ENCODE data around the gene NLN.
A peak's percentile ranks its signal among the peaks of the same experiment; 100 is the strongest.
"Not testable (repeated sequence)": the region's sequence is repeated elsewhere in the genome, so short reads cannot be mapped to it uniquely, and the experiment has no call there.

Gene NLN

DNA sequence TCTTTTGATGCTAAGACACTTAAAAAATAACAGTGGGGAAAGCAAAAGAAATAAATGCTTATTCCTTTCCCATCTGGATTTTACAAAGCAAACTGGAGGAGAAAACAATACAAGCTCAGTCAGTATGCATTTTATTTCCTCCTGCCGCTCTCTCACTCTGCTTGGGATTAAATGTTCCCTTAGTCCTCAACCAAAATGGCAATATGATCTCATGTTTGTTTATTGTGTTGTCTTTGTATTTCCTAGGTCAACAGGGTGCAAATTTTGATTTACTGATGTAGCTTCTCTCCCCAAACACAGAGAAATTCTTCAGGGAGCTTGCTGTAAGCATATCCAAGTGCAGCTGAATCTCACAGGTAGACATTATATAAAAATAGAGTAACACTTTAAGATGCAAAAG, 112.3 kb downstream of the NLN start:
- DNase-seq = no peak

DNA sequence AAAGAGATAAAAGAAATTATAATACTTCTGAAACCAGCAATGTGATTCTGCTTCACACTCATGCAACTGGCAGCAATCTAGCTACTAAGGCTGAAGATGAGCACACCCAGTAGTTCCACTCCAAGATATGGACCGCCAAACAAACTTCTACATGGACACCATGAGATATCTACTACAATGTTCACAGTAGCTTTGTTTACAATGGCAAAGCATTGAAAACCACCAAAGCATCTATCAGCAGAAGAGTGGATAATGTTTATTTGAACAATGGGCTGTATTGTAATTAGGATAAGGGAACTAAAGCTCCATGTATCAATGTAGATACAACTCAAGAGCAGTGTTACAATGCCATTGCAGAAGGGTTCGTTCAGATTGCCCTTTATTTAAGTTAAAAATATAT, 113.2 kb downstream of the NLN start:
- DNase-seq = no peak

DNA sequence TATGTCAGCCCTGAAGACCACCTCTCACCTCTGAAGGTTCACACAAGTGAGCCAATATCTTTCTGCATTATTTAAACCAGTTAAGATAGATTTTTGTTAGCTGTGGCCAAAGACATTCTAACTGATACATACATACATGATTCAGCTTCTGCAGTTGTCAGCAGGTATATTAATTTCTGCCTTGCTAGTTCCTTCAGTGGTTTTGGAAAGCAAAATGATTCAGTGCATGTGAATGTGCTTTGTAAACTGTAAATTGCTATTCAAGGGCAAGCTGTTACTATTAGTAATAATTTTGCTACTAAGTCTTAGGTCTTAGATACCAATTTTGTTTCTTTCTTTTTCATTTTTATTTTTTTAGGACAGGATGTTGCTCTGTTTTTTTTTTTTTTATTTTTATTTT, 115.1 kb downstream of the NLN start:
- DNase-seq = no peak

DNA sequence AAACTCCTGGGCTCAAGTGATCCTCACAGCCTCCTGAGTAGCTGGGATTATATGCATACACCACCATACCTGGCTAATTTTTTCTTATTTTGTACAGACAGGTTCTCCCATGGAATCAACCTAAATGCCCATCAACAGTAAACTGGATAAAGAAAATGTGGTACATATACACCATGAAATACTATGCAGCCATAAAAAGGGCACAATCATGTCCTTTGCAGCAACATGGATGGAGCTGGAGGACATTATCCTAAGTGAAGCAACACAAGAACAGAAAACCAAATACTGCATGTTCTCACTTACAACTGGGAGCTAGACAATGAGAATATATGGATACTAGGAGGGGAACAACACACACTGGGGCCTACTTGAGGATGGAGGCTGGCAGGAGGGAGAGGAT, 117.2 kb downstream of the NLN start:
- DNase-seq = not testable (repeated sequence)

DNA sequence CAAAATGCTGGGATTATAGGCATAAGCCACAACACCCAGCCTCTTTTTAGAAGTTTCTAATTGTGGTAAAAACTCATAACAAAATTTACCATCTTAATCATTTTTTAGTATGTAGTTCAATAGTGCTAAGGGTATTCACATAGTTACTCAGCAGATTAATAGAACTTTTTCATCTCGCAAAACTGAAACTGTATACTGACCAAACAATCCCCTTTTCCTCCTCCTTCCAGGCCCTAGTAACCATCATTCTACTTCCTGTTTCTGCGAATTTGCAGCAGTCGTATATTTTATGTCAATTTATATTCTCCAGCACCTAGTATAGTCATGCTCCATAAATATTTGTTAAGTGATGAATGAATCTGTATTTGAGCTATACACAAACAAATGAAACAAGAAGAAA, 118.1 kb downstream of the NLN start:
- DNase-seq = no peak

DNA sequence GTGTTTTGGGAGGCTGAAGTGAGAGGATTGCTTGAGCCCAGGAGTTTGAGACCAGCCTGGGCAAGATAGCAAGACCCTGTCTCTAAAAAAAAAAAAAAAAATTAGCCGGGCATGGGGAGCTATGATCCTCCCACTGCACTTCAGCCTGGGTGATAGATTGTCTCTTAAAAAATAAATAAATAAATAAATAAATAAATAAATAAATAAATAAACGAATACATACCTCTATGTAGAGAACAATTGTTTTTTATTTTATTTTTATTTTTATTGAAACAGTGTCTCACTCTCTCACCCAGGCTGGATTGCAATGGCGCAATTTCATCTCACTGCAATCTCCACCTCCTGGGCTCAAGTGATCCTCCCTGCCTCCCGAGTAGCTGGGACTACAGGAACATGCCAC, 122.8 kb downstream of the NLN start:
- DNase-seq = not testable (repeated sequence)

DNA sequence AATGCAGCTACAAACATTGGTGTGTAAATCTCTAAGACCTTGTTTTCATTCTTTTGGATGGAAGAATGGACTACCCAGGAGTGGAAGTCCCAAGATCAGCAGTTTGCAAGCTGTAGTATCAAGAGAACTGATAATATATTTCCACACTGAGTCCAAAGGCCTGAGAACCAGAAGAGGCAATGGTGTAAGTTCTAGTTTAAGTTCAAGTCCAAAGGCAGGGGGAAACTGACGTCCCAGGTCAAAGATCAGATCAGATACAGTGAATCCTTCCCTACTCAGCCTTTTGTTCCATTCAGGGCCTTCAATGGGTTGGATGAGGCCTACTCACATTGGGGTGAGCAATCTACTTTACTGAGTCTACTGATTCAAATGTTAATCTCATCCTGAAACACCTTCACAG, 124.1 kb downstream of the NLN start:
- no peak for DNase-seq

DNA sequence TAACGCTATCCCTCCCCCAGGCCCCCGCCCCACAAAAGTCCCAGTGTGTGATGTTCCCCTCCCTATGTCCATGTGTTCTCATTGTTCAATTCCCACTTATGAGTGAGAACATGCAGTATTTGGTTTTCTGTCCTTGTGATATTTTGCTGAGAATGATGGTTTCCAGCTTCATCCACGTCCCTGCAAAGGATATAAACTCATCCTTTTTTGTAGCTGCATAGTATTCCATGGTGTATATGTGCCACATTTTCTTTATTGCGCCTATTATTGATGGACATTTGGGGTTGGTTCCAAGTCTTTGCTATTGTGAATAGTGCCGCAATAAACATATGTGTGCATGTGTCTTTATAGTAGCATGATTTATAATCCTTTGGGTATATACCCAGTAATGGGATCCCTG, 125.0 kb downstream of the NLN start:
- DNase-seq = not testable (repeated sequence)

DNA sequence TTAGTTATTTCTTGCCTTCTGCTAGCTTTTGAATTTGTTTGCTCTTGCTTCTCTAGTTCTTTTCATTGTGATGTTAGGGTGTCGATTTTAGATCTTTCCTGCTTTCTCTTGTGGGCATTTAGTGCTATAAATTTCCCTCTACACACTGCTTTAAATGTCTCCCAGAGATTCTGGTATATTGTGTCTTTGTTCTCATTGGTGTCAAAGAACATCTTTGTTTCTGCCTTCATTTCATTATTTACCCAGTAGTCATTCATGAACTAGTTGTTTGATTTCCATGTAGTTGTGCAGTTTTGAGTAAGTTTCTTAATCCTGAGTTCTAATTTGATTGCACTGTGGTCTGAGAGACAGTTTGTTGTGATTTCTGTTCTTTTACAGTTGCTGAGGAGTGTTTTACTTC, 127.9 kb downstream of the NLN start:
- not testable (repeated sequence) for DNase-seq

DNA sequence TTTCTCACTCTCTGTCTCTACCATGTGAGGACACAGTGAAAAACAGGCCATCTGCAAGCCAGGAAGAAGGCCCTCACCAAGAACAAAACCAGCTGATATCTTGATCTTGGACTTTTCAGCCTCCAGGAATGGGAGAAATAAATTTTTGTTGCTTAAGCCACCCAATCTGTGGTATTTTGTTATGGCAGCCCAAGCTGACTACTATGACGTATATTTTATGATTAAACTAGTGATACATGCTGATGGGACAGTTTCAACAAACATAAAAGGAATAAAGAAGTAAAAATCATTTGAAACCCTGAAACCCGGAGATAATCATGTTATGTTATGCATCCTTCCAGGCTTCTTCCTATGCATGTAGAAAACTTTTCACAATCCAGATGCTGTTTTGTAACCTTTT, 132.9 kb downstream of the NLN start:
- no peak for DNase-seq

DNA sequence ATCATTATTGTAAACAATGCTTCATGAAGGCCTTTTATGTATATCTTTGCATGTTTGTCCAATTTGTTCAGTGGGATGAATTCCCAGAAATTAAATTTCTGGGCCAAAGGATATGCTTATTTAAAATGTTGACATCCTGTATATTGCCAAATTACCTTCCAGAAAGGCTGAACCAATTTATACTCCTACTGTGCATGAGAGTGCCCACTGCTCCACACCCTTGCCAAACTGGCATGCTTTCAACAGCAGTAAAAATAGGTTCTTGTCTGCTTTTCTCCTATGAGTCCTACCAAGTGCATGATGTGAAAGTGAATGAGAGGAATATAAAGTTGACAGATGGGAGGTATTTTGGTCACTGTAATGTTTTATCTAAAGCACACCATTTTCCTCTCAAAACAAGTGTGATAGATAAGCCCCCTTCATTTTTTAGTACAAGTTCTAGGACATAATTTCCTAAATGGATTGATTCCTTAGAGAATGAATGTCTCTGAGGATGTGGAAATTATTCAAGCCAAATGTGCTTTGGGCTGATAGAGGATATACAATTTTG, 133.8 kb downstream of the NLN start:
- no peak for DNase-seq

DNA sequence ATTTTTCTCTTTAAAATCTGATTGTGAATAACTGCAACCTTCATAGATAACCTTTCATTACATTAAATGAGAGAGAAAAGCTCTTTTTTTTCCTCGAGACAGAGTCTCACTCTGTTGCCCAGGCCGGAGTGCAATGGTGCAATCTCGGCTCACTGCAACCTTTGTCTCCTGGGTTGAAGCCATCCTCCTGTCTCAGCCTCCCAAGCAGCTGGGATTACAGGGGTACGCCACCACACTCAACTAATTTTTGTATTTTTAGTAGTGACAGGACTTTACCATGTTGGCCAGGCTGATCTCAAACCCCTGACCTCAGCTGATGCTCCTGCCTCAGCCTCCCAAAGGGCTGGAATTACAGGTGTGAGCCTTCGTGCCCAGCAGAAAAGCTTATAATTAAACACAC, 134.5 kb downstream of the NLN start:
- no peak for DNase-seq

DNA sequence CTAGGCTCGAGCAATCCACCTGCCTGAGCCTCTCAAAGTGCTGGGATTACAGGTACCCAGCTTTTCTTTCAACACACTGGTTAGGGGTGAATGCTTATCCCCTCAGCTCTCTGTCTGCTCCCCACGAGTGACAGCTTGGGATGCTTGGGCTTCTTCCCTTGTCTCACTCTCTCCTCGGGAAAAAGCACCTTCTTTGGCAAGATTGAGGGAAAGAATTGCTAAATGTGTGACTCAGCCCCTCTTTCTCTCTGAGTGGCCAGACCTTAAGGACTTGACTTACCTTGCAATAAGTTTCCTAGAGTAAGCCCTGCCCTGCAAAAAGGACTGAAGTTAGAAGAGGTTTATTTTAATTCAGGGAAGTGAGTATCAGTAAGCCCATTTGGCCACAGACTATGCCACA, 136.3 kb downstream of the NLN start:
- no peak for DNase-seq

DNA sequence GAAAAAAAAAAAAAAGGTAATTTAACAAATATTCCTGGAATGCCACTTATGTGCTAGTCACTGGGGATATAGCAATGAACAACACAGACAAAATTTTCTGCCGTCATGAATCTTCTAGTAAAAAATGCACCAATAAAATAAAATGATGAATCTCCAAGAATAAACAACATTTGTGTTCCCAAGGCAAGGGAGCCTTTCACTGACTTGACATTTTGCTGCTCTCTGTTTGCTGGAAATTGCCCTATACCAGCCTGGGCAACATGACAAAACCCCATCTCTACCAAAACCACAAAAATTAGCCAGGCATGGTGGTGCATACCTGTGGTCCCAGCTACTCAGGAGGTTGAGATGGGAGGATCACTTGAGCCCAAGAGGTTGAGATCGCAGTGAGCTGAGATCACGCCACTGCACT, 139.8 kb downstream of the NLN start:
- DNase-seq = no peak

DNA sequence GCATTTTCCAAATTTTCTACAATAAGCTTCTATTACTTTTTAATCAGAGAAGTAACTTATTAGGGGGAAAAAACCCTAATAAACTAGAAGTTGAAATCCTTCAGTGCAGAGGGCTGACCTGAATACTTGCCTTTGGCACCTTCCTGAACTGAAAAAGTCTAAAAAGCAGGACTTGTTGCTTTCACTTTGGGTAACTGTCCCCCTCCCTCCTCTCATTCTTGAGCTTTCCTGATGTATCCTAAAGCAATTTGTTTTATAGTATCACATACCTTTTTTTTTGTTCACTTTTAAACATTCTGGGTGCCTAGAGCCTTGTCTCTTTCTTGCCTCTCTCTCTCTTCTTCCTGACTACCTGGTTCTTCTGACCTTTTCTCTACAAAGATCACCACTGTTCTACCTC, 140.4 kb downstream of the NLN start:
- no peak for DNase-seq

DNA sequence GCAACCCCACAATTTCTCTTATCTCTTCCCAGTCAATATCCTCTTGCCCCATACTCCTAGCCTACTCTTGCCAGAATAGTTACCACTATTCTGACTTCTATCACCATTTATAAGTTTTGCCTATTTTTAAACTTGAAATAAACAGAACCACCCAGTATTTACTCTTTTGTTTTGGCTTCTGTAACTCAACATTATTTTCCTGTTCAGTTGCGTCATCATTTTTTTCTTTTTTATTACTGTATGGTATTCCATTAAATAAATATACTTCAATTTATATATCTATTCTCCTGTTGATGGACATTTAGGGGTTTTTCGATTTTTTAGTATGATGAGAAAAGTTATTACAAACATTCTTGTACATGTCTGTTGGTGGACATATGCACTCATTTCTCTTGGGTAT, 141.7 kb downstream of the NLN start:
- DNase-seq = no peak

DNA sequence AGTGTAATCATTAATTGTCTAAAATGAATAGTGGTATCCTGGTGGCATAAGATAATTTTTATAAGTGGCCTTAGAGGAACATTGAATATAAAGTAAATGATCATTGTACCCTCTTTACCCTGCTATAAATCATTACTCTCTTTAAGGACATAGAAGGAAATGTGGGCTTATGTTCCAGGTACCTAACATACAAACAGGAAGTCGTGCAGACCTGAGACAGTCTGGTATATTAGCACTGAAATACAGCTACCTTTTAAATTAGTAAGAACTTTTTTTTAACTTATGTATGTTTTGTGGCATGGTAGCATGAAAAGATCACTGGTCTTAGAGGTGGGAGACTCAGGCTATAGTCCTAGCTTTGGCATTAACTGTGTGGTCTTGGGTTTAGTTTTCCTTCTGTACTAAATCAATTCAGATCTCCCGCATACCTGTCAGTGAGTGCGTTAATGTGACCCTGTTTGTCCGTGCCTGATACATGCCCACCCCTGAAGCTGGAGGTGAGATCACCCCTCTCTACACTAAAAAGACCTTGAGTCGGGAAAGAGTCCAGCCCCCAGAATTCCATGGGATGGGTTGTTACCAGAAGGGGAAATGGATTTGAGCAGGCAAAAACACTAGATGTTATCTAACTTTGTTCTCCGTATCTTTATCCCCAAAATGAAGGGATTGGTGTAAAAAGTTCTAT, 145.0 kb downstream of the NLN start:
- peak; percentile 13 to 22 for DNase-seq

DNA sequence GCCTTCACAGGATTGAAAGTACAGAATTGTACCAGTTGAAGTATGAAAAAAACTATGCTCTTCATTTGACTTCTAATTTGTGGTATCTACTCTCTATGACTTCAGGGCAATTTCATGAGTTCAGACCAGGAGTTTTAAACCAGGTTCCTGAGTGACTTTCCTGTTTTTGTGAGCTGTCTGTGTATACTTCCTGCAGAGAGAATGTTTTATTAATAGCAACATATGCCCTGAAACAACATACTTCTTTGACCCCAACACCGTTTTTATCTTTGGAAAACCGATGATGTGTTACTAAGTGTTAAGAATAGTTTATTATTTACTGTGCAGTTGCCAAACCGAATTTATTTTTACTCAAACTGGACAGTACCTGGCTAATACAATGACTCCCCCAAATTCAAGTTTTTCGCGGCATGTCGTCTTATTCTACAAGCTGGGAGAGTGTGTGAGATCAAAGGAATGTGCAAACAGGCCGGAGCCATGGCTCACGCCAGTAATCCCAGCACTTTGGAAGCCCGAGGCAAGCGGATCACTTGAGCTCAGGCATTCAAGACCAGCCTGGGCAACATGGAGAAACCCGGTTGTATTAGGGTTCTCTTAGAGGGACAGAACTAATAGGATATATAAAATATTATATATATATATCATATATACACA, 145.7 kb downstream of the NLN start:
- no peak for DNase-seq

DNA sequence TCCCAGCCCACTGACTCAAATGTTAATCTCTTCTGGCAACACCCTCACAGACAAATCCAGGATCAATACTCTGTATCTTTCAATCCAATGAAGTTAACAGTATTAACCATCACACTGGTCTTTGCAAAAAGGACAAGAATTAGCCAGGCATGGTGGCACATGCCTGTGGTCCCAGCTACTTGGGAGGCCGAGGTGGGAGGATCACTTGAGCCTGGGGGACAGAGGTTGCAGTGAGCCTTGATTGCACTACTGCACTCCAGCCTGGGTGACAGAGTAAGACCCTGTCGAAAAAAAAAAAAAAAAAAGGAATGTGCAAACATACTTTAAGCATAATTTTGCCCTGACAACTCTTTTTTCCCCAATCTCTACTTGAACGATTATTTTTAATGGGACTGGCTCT, 146.5 kb downstream of the NLN start:
- DNase-seq = no peak

DNA sequence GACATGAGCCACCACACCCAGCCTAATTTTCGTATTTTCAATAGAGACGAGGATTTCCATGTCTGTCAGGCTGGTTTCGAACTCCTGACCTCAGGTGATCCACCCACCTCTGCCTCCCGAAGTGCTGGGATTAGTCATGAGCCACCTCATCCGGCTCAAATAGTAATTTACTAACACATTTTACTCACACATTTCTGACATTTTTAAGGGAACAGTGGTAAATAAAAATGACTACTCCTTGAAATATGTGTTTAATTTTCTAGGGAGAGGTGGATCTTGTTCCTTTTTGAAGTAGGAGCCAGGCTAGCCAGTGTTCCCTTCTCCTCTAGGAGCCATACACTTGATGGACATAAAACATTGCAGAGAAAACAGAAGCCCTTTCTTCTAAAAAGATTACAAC, 149.2 kb downstream of the NLN start:
- DNase-seq = no peak

DNA sequence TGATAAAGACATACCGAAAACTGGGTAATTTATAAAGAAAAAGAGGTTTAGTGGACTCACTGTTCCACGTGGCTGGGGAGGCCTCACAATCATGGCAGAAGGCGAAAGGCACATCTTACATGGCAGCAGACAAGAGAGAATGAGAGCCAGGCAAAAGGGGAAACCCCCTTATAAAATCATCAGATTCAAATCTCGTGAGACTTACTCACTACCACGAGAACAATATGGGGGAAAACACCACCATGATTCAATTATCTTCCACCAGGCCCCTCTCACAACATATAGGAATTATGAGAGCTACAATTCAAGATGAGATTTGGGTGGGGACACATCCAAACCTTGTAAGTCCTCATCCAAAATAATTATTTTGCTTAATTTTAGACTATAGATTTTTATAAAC, 149.8 kb downstream of the NLN start:
- DNase-seq = not testable (repeated sequence)

DNA sequence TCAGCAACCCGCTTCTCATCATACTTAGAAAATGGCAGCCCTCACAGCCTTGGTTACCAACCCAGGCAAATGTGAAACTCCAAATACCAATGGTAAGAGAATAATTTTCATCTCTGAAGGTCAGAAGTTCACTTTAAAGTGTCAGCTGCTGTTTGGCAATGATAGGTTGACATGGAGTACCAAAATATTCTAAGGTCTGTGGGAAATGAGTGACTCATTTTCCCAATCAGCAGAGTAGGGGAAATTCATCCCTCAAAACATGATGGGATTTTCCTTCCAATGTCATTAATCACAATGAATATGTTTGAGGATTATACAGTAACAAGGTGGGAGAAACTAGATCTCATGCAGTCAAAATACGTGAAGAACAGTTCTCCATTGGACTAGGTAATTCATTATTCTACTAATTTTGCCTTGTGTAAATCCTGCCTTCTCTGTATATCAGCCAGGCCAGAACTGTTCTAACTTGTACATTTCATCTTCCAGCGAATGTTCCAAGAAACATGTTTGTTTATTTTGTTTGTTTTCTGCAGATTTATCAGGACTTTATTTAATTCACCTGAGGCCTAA, 151.3 kb downstream of the NLN start:
- DNase-seq = no peak

DNA sequence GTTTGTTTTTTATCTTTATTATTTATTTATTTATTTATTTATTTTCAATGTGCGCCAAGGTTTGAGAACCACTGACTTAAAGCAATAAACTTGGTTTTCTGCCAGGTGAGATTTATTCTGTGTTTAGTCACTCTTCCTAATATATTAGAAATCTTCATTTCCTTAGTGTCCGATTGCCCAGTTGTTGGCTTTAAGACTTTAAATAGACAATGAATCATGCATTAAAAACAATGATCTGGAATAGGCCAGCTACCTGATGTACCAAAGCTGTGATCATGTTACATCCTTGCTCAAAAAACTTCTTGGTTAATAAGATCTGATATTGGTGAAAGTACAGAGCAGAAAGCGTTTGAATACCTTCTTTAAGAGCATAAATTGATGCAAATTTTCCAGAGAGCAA, 152.2 kb downstream of the NLN start:
- DNase-seq = no peak

DNA sequence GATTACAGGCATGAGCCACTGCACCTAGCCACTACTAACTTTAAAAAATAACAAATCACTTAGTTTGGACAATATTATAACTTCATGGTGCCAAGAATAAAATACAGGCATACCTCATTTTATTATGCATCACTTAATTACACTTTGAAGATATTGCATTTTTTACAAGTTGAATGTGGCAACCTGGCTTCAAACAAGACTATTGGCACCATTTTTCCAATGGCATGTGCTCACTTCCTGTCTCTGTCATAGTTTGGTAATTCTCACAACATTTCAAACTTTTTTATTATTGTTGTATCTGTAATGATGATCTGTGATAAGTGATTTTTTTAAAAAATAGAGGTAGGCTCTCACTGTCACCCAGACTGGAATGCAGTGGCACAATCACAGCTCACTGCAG, 154.5 kb downstream of the NLN start:
- no peak for DNase-seq
